SK-N-SH (cell line): ENCODE data around the gene CDH4. TPM values are rescaled to one million over a fixed set of nuclear protein-coding genes. Genes with fewer than 3 reads are reported as not detected.

ENCODE experiments used
- CTCF ChIA-PET: fragments of 300-600, 350-600 bp; formaldehyde crosslinking; extraction: SDS; loops from one replicate; lab custom pipeline; 2021; lab: Yijun Ruan, JAX
- POLR2A ChIA-PET: fragments of 350-600 bp; sonication (Branson Sonifier 250); formaldehyde crosslinking; extraction: SDS; loops from one replicate; lab custom pipeline; 2020; ENCODE audit warnings: antibody characterized with exemption, inconsistent platforms; lab: Yijun Ruan, JAX
- DNase-seq: peaks from one replicate; pipeline ENCODE4 v3.0.0; 2012
- H2AFZ ChIP-seq: fragments of 200-600 bp; sonication (generic); 2 replicates; pipeline ENCODE4 v1.8.1; 2016; ENCODE audit warnings: antibody characterized with exemption, mild to moderate bottlenecking, low read depth
- H3F3A ChIP-seq: fragments of 200-600 bp; sonication (generic); replicated peaks from 2 replicates; pipeline ENCODE3; 2016; ENCODE audit warnings: antibody characterized with exemption, mild to moderate bottlenecking; ENCODE audit not compliant: insufficient read depth
- H3K27ac ChIP-seq, 2 experiments: fragments of 200-500 bp in 1 of 2; fragments of 200-600 bp in 1 of 2; sonication (Bioruptor generic) in 1 of 2; sonication (generic), shearing (Covaris generic) in 1 of 2; 2 replicates each; pipeline versions ENCODE4 v1.5.1 to v1.6.1; 2014 to 2016; ENCODE audit warnings: low read depth in 2 of 2, inconsistent platforms in 1 of 2, low read length in 1 of 2, mild to moderate bottlenecking in 1 of 2, mixed read lengths in 1 of 2
- H3K27me3 ChIP-seq: fragments of 200-600 bp; sonication (generic), shearing (Covaris generic); 2 replicates; pipeline ENCODE4 v1.6.1; 2016; ENCODE audit warnings: mixed run types; ENCODE audit not compliant: insufficient read depth
- H3K36me3 ChIP-seq, 2 experiments: fragments of 200-500 bp in 1 of 2; fragments of 200-600 bp in 1 of 2; sonication (Bioruptor generic) in 1 of 2; sonication (generic) in 1 of 2; replicated peaks in 1 of 2; 2 replicates each; pipeline versions ENCODE3 to v1.5.1; 2014 to 2016; ENCODE audit warnings: low read length in 1 of 2, mild to moderate bottlenecking in 1 of 2; ENCODE audit not compliant: insufficient read depth in 2 of 2, control insufficient read depth in 1 of 2
- H3K4me1 ChIP-seq, 2 experiments: fragments of 200-500 bp in 1 of 2; fragments of 200-600 bp in 1 of 2; sonication (Bioruptor generic) in 1 of 2; sonication (generic), shearing (Covaris generic) in 1 of 2; 2 replicates each; pipeline versions ENCODE4 v1.5.1 to v1.6.1; 2014 to 2016; ENCODE audit warnings: low read depth in 1 of 2, low read length in 1 of 2, mixed run types in 1 of 2; ENCODE audit not compliant: insufficient read depth in 2 of 2, control insufficient read depth in 1 of 2
- H3K4me2 ChIP-seq: fragments of 200-600 bp; sonication (generic), shearing (Covaris generic); 2 replicates; pipeline ENCODE4 v1.6.1; 2017; ENCODE audit warnings: mixed run types
- H3K4me3 ChIP-seq, 2 experiments: fragments of 200-500 bp in 1 of 2; fragments of 200-600 bp in 1 of 2; sonication (Bioruptor generic) in 1 of 2; sonication (generic), shearing (Covaris generic) in 1 of 2; 2 replicates each; pipeline versions ENCODE4 v1.5.1 to v1.8.1; 2014 to 2016; ENCODE audit warnings: low read depth in 2 of 2, inconsistent platforms in 1 of 2, low read length in 1 of 2, mild to moderate bottlenecking in 1 of 2, mixed read lengths in 1 of 2, moderate library complexity in 1 of 2
- H3K79me2 ChIP-seq: fragments of 200-600 bp; sonication (generic); 2 replicates; pipeline ENCODE4 v1.8.1; 2017; ENCODE audit warnings: mild to moderate bottlenecking; ENCODE audit not compliant: insufficient read depth
- H3K9ac ChIP-seq: fragments of 200-600 bp; sonication (generic); 2 replicates; pipeline ENCODE4 v1.6.1; 2017; ENCODE audit warnings: mixed run types
- H3K9me2 ChIP-seq: fragments of 200-600 bp; sonication (generic); 2 replicates; pipeline ENCODE4 v1.6.1; 2017; ENCODE audit warnings: mixed run types
- H3K9me3 ChIP-seq: fragments of 200-600 bp; sonication (generic); 2 replicates; pipeline ENCODE4 v1.6.1; 2017; ENCODE audit warnings: mixed run types, mild to moderate bottlenecking, moderate library complexity
- H4K20me1 ChIP-seq: fragments of 200-600 bp; sonication (generic); 2 replicates; pipeline ENCODE4 v1.6.1; 2017; ENCODE audit warnings: mild to moderate bottlenecking, mixed run types; ENCODE audit not compliant: insufficient read depth
- EP300 ChIP-seq, 2 experiments: IDR thresholded peaks; 2 replicates each; pipeline versions ENCODE4 v1.4.0 to v1.6.1; 2012; ENCODE audit warnings: borderline replicate concordance in 1 of 2, low read depth in 1 of 2, low read length in 1 of 2
- POLR2AphosphoS5 ChIP-seq: IDR thresholded peaks from 2 replicates; pipeline ENCODE4 v1.6.1; 2012; ENCODE audit warnings: low read depth, low read length
- RAD21 ChIP-seq: IDR thresholded peaks from 2 replicates; pipeline ENCODE4 v1.6.1; 2012; ENCODE audit warnings: mild to moderate bottlenecking, low read length
- RFX5 ChIP-seq: IDR thresholded peaks from 2 replicates; pipeline ENCODE4 v1.6.1; 2012; ENCODE audit warnings: mild to moderate bottlenecking, improper control_type of control experiment, low read length
- SMC3 ChIP-seq: IDR thresholded peaks from 2 replicates; pipeline ENCODE4 v1.6.1; 2012; ENCODE audit warnings: low read depth, low read length, improper control_type of control experiment
- WGBS: methylation state at CpG from one replicate; pipeline ENCODE4 v1.1.6; 2017; ENCODE audit warnings: low lambda C conversion rate; 5-methylcytosine and 5-hydroxymethylcytosine counted together
- polyA plus RNA-seq, 3 experiments: library from polyadenylated mRNA; depleted of rRNA; stranded (reverse); fragments of >200 nt; gene quantifications; 2 replicates each; pipeline ENCODE4 v1.2.3, GENCODE V29; 2012
- TF ChIP-seq, protein P1 (sequence below): IDR thresholded peaks from 2 replicates; pipeline ENCODE4; 2012
- TF ChIP-seq, protein P2 (sequence below): IDR thresholded peaks from 2 replicates; pipeline ENCODE4 v1.6.1; 2012; ENCODE audit warnings: mild to moderate bottlenecking, low read depth, low read length, moderate library complexity
- TF ChIP-seq, protein P3 (sequence below): IDR thresholded peaks from 2 replicates; pipeline ENCODE4 v1.4.0; 2012; ENCODE audit warnings: low read depth
- TF ChIP-seq, protein P4 (sequence below): fragments of 200-600 bp; sonication (generic); IDR thresholded peaks from 2 replicates; pipeline ENCODE4 v1.6.1; 2017; ENCODE audit warnings: antibody characterized with exemption, mild to moderate bottlenecking, moderate library complexity
- TF ChIP-seq, protein P5 (sequence below): IDR thresholded peaks from 2 replicates; pipeline ENCODE4 v1.4.0; 2012; ENCODE audit warnings: low read depth, borderline replicate concordance
- TF ChIP-seq, protein P6 (sequence below): IDR thresholded peaks from 2 replicates; pipeline ENCODE4 v1.4.0; 2012; ENCODE audit warnings: low read depth, borderline replicate concordance

CDH4 gene
- polyA plus RNA-seq, 1 of the 3 experiments (the other 2 are of a cell fraction) = not detected

DNA sequence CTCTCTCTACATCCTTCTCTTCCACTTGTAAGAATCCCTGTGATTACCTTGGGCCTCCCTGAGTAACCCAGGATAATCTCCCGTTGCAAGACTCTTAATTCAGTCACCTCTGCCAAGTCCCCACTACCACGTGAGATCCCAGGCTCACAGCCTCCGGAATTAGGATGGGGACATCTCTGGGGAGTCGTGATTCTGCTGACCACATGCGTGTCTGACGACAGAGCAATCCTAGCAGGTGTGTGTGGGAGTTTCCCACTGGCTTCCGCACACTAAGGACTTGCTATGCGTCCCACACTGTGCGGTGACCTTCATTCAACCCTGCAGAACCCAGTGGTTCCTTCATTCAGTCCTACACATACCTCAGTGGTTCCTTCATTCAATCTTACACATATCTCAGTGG, 11.9 kb downstream of the CDH4 start:
- Histone ChIP-seq H3K36me3 (no peaks in the 10 kb centered on the region), H3K4me2 (no peak overlapping the region), H3K9me2 (no peaks in the 10 kb centered on the region), H4K20me1 (no peaks in the 10 kb centered on the region), H3K9ac (no peak overlapping the region), H3K79me2 (no peaks in the 10 kb centered on the region), H2AFZ (no peak overlapping the region), H3K4me3 (no peak overlapping the region), H3K4me1 (no peaks in the 10 kb centered on the region), H3K27me3 (no peaks in the 10 kb centered on the region), H3K9me3 (no peaks in the 10 kb centered on the region), H3F3A (no peaks in the 10 kb centered on the region), H3K27ac (no peak overlapping the region)
- CTCF ChIA-PET = interaction anchor here (0.8 to 2.7 kb wide), 12 partner anchors 11 to 1933 kb away, joined by 3 to 25 read pairs (median 4); partner anchors contain the start of gene CDH4
- no peak for TF ChIP-seq SMC3
- TF ChIP-seq, protein P1, sequence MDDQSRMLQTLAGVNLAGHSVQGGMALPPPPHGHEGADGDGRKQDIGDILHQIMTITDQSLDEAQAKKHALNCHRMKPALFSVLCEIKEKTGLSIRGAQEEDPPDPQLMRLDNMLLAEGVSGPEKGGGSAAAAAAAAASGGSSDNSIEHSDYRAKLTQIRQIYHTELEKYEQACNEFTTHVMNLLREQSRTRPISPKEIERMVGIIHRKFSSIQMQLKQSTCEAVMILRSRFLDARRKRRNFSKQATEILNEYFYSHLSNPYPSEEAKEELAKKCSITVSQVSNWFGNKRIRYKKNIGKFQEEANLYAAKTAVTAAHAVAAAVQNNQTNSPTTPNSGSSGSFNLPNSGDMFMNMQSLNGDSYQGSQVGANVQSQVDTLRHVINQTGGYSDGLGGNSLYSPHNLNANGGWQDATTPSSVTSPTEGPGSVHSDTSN = no peak
- TF ChIP-seq, protein P2, sequence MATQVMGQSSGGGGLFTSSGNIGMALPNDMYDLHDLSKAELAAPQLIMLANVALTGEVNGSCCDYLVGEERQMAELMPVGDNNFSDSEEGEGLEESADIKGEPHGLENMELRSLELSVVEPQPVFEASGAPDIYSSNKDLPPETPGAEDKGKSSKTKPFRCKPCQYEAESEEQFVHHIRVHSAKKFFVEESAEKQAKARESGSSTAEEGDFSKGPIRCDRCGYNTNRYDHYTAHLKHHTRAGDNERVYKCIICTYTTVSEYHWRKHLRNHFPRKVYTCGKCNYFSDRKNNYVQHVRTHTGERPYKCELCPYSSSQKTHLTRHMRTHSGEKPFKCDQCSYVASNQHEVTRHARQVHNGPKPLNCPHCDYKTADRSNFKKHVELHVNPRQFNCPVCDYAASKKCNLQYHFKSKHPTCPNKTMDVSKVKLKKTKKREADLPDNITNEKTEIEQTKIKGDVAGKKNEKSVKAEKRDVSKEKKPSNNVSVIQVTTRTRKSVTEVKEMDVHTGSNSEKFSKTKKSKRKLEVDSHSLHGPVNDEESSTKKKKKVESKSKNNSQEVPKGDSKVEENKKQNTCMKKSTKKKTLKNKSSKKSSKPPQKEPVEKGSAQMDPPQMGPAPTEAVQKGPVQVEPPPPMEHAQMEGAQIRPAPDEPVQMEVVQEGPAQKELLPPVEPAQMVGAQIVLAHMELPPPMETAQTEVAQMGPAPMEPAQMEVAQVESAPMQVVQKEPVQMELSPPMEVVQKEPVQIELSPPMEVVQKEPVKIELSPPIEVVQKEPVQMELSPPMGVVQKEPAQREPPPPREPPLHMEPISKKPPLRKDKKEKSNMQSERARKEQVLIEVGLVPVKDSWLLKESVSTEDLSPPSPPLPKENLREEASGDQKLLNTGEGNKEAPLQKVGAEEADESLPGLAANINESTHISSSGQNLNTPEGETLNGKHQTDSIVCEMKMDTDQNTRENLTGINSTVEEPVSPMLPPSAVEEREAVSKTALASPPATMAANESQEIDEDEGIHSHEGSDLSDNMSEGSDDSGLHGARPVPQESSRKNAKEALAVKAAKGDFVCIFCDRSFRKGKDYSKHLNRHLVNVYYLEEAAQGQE = no peak
- no peak for TF ChIP-seq POLR2AphosphoS5
- TF ChIP-seq, protein P3, sequence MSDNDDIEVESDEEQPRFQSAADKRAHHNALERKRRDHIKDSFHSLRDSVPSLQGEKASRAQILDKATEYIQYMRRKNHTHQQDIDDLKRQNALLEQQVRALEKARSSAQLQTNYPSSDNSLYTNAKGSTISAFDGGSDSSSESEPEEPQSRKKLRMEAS = no peak
- TF ChIP-seq, protein P4, sequence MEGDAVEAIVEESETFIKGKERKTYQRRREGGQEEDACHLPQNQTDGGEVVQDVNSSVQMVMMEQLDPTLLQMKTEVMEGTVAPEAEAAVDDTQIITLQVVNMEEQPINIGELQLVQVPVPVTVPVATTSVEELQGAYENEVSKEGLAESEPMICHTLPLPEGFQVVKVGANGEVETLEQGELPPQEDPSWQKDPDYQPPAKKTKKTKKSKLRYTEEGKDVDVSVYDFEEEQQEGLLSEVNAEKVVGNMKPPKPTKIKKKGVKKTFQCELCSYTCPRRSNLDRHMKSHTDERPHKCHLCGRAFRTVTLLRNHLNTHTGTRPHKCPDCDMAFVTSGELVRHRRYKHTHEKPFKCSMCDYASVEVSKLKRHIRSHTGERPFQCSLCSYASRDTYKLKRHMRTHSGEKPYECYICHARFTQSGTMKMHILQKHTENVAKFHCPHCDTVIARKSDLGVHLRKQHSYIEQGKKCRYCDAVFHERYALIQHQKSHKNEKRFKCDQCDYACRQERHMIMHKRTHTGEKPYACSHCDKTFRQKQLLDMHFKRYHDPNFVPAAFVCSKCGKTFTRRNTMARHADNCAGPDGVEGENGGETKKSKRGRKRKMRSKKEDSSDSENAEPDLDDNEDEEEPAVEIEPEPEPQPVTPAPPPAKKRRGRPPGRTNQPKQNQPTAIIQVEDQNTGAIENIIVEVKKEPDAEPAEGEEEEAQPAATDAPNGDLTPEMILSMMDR = no peak
- no peak for TF ChIP-seq RFX5
- TF ChIP-seq, protein P5, sequence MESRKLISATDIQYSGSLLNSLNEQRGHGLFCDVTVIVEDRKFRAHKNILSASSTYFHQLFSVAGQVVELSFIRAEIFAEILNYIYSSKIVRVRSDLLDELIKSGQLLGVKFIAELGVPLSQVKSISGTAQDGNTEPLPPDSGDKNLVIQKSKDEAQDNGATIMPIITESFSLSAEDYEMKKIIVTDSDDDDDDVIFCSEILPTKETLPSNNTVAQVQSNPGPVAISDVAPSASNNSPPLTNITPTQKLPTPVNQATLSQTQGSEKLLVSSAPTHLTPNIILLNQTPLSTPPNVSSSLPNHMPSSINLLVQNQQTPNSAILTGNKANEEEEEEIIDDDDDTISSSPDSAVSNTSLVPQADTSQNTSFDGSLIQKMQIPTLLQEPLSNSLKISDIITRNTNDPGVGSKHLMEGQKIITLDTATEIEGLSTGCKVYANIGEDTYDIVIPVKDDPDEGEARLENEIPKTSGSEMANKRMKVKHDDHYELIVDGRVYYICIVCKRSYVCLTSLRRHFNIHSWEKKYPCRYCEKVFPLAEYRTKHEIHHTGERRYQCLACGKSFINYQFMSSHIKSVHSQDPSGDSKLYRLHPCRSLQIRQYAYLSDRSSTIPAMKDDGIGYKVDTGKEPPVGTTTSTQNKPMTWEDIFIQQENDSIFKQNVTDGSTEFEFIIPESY = no peak
- TF ChIP-seq, protein P6, sequence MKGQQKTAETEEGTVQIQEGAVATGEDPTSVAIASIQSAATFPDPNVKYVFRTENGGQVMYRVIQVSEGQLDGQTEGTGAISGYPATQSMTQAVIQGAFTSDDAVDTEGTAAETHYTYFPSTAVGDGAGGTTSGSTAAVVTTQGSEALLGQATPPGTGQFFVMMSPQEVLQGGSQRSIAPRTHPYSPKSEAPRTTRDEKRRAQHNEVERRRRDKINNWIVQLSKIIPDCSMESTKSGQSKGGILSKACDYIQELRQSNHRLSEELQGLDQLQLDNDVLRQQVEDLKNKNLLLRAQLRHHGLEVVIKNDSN = no peak
- no peak for TF ChIP-seq RAD21
- TF ChIP-seq EP300 (IDR thresholded peaks at IDR 0.05; ENCODE audit: borderline replicate concordance in 1 of 2, low read depth in 1 of 2, low read length in 1 of 2) = no peak
- POLR2A ChIA-PET = no interaction called here
- no peak for DNase-seq
- WGBS = 45% methylated on average over 9 of the region's 9 CpGs
